GM03348 (cell line): ENCODE results near the gene INPP4A.

Source experiments
- DNase-seq: peaks from one replicate; pipeline ENCODE4 v3.0.0; 2012; ENCODE audit warnings: low spot score

Gene INPP4A

DNA sequence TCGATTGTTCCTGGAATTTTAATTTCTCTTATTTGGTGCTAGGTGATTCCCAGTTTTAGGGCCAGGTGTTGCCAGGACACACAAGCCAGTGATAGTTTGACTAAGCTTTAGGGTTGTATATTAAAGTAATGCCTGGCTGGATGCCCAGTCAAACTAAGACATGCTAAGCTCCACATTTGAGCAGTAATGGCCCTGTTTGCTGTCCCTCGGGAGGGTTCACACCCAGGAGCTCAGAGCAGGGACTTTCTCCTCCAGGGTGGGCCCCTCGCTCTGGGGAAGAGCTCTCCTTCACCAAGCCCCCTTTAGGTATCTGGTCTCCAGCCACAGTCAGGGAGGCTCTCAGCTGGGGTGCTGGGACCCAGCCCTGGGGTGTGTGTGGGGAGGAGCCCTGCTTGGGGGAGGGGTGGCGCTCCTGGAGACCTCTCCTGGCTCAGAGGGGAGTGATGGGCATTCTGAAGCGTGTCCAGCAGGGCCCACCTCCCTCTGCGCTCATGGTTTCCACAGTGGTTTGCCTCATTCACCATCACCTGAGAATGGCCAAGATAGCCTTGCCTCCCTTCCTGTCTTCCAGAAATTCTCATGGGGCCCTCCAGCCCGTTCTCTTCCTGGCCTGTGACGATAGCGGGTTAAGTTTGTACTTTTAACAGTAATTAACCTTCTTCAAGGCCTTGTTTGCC lies 31.7 kb downstream of the INPP4A start:
- no peak for DNase-seq

DNA sequence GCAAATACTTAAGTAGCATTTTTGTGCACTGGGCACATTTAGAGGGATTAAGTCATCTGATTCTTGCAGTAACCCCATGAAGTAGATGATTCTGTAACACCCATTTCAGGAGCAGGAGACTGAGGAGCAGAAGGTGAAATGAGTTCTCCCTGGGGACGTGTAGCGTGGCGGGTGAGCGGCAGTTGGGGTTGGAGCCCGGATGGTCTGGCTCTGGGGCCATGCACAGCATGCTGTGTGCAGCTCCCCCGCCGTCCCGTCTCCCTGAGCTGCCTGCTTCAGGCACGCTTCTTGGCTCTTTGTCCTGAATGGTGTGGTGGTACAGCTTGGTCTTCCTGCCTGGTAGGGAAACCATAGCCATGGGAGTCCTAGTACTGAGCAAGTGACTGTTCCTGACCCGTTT lies 32.4 kb downstream of the INPP4A start:
- no peak for DNase-seq

GRCh38 chr2:98477506-98477905 lies 32.8 kb downstream of the INPP4A start:
- DNase-seq: no peak

DNA sequence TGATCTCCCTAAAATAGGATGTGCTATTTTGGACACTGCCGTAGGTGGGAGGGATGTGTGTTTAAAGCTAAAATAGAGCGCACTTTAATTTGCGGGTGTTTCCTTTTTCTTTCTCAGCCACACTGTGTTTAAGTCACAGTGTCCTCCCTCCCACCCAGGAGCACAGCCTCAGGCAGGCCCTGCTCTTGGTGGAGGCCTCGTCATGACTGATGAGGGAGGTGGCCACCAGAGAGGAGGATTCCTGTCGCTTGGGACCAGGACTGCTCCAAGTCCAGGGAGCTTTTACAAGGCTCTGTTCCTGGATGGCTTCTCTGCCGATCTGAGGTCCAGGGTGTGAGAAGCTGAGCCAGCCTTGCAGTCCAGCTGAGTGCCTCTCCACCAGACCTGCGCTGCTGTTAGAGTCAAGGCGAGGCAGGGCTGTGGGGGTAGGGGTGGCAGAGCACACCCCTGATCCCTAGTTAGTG lies 33.5 kb downstream of the INPP4A start:
- no peak for DNase-seq

GRCh38 chr2:98478907-98479306 lies 34.2 kb downstream of the INPP4A start:
- DNase-seq: no peak

GRCh38 chr2:98479371-98479770 lies 34.7 kb downstream of the INPP4A start:
- DNase-seq: no peak

- peak; percentile 79 for DNase-seq
These were observed 35.4 kb downstream of the INPP4A start for GRCh38 chr2:98479959-98480524.

DNA sequence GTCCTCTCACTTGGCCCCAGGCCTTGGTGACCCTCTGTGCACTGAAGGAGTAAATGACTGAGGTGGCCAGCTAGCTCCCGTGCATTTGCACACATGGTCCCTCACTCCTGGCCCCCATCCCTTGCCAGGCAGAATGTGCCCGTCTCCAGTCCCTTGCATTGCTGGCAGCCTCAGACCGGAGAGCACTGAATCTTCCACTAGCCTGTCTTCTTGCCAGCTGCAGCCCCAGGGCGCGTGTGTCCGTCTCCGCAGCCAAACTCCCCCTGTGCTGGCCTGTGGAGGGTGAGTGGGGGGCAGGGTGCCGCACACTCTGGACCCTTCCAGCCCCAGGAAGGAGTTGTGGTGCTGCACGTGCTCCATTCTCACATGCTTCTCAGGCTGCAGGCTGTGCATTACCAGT lies 35.9 kb downstream of the INPP4A start:
- no peak for DNase-seq

GRCh38 chr2:98482362-98482761 lies 37.7 kb downstream of the INPP4A start:
- no peak for DNase-seq

- DNase-seq: no peak
These were observed 38.7 kb downstream of the INPP4A start for GRCh38 chr2:98483257-98483861.

DNA sequence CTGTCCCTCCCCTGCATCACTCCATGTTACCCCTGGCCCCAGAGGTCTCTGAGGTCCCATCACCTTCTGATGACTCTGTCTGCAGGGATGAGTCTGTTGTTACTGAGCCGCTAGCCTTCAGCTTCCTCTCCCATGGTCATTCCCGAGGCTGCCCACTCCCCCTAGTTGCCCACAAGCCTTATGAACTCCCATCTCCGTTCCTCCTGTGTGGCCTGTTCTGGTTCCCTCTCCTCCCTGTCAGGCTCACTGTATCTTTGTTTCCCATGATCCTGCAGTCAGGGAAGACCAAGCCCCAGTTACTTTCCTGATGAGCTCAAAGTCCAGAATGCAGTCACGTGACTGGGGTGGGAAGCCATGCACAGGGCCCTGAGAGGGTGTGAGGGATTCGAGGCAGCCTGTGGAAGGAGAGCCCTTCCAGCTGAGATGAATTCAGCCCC lies 39.5 kb downstream of the INPP4A start:
- DNase-seq: no peak

DNA sequence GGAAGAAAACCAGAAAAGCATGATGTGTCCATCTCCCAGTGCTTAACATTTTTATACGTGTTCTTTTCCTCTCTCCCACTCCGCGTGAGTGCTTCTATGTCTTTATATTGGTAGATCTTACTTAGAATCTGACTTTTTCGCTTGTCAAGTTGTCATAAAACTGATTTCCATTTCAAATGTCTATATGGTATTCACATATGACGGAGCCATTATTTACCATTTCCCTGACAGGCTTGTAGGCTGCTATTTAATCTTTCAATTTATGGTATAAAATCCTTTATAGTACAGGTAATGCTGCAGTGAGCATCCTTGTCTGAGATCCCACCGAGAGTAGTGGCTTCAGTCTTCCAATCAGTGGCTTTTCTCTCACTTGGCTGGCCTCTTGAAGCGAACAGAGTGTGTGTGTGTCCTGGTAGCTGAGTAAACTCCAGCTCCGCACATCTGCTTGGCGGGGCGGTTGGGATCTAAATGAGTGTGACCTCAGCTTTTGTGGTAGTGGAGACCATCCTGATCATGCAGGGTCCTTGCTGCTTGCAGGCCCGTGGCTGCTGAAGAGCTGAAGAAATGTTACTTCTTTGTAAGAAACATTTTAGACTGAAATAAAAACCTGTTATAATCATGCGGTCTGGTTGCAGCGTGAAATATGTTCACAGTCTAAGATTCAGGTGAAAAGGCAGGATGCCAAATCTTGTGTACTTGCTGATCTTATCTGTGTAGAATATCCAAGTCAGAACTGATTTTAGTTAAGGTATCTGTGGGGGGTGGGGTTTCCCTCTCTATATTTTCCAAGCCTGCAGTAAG lies 40.2 kb downstream of the INPP4A start:
- no peak for DNase-seq

DNA sequence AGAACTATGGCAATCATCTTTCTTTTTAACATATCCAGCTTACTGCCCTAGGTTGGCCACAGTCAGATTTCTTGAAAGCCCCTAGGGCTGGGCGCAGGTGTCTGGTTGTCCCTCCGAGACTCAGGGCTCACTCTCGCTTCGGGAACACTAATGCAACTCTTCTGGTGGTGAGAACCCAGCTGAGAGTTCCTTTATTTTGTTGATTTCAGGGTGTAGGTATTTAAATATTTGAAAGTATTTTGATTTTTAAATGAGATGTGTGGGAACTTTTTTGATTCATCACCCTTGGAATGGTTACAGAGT lies 40.7 kb downstream of the INPP4A start:
- no peak for DNase-seq

- DNase-seq: peak; percentile 38
These were observed 41.8 kb downstream of the INPP4A start for GRCh38 chr2:98486374-98486981.

GRCh38 chr2:98487101-98487805 lies 42.6 kb downstream of the INPP4A start:
- no peak for DNase-seq

GRCh38 chr2:98487806-98488189 lies 43.1 kb downstream of the INPP4A start:
- no peak for DNase-seq

DNA sequence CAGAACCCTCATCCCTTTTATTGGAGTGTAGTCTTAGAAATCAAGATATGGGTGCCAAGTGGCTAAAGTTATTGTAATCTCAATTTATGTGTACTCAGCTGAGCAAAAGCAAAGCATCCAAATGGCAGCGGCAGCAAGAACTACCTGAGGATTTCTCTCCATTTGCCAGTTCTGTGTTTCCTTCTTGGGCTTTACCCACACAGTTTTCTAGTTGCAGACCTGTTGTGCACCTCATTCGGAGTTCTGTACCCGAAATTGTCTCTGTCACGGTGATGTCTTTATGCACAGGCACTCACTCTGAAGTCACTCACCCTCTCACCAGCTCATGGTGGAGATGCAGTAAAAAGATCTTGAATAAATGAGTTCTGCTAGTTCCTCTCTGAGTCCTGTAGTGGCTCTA lies 43.6 kb downstream of the INPP4A start:
- DNase-seq: no peak

DNA sequence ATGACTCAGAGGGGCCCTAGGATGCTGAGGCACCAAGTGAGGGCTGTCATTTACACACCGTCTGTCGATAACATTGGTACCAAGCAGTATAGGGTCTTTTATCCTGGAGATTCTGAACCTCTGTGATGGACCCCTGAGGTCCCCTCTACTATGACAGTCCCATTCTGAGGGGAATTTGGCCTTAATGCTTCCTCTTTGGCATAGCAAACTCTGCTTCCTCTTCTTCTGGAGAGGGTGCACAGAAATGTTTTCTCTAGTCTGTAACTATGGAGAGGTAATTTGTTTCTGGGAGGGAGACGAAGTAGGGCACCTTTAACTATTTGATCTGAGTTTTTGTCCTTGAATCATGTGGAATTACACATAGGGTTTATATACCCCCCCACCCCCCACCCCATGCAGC lies 44.8 kb downstream of the INPP4A start:
- no peak for DNase-seq

GRCh38 chr2:98489971-98490962 lies 45.6 kb downstream of the INPP4A start:
- DNase-seq: no peak

GRCh38 chr2:98492441-98492840 lies 47.8 kb downstream of the INPP4A start:
- no peak for DNase-seq

- DNase-seq: no peak
These were observed 50.0 kb downstream of the INPP4A start for GRCh38 chr2:98494699-98495098.
